Measurements from ENCODE around the gene CHCHD1.
"Not testable (repeated sequence)": the region's sequence is repeated elsewhere in the genome, so short reads cannot be mapped to it uniquely, and the experiment has no call there.

Gene CHCHD1

GRCh38 chr10:73771722-73772280 lies 10.0 kb upstream of the CHCHD1 start:
- no peak for DNase-seq

GRCh38 chr10:73772281-73773151 lies 9.3 kb upstream of the CHCHD1 start:
- no peak for DNase-seq

GRCh38 chr10:73773152-73773879 lies 8.5 kb upstream of the CHCHD1 start:
- DNase-seq, result no peak

GRCh38 chr10:73774637-73775036 lies 7.2 kb upstream of the CHCHD1 start:
- no peak for DNase-seq

- no peak for DNase-seq
Observed at GRCh38 chr10:73779018-73779417, 2.8 kb upstream of the CHCHD1 start.

- no peak for DNase-seq
Observed at GRCh38 chr10:73779539-73780197, 2.2 kb upstream of the CHCHD1 start.

- no peak for DNase-seq
Observed at GRCh38 chr10:73780301-73780700, 1.5 kb upstream of the CHCHD1 start.

- DNase-seq, result no peak
Observed at GRCh38 chr10:73780966-73781365, 882 bp upstream of the CHCHD1 start.

GRCh38 chr10:73781548-73781878 lies 335 bp upstream of the CHCHD1 start:
- DNase-seq, result no peak

GRCh38 chr10:73782749-73783085 lies 869 bp downstream of the CHCHD1 start:
- no peak for DNase-seq

- DNase-seq, result peak; percentile 70
Observed at GRCh38 chr10:73785211-73785720, 3.4 kb downstream of the CHCHD1 start, which contains the start of gene ZSWIM8. ZSWIM8 (plus strand) TSS chr10:73785606; CDS start chr10:73785879, 273 bp downstream.

- no peak for DNase-seq
Observed at GRCh38 chr10:73785721-73786511, 4.1 kb downstream of the CHCHD1 start.

- DNase-seq, result no peak
Observed at GRCh38 chr10:73786512-73786885, 4.7 kb downstream of the CHCHD1 start.

GRCh38 chr10:73787031-73787800 lies 5.4 kb downstream of the CHCHD1 start:
- DNase-seq, result not testable (repeated sequence)

- no peak for DNase-seq
Observed at GRCh38 chr10:73788864-73789658, 7.2 kb downstream of the CHCHD1 start.

- DNase-seq, result no peak
Observed at GRCh38 chr10:73789659-73790055, 7.8 kb downstream of the CHCHD1 start.

- no peak for DNase-seq
Observed at GRCh38 chr10:73790886-73791625, 9.2 kb downstream of the CHCHD1 start.

- DNase-seq, result no peak
Observed at GRCh38 chr10:73791871-73792400, 10.1 kb downstream of the CHCHD1 start.

- no peak for DNase-seq
Observed at GRCh38 chr10:73793456-73793855, 11.6 kb downstream of the CHCHD1 start.

- DNase-seq, result not testable (repeated sequence)
Observed at GRCh38 chr10:73795491-73795890, 13.6 kb downstream of the CHCHD1 start.
